ENCODE data around the gene NKIRAS1.

DNA sequence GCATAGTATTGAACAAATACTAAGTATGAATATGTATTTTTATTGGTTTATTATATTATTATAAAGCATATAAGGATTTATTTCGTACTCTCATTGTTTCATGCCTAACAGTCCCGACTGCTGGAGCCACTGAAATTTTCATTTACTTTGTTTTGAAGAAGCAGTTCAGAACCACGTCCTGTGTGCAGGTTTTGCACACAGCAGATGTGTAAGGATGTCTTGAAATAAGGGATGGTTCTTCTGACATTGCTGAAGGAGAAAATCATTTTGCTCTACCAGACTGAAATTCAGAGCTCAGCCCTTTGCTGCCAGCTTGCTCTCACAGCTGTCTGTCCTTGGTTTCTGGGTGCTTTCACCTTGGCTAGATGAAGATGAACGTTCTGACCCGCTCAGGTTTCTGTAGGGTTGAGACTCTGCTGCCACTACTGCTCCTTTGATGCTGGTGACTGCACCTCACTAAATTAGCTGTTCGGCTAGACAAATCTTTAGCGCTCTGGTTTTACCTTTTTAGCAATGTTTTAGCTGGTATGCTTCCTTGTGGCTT lies 56.9 kb downstream of the NKIRAS1 start:
- TF ChIP-seq SIN3A (IDR thresholded peaks at IDR 0.05; ENCODE audit: borderline replicate concordance, insufficient read depth, low read length), result no peak
- no peak for TF ChIP-seq TAF1 (IDR thresholded peaks at IDR 0.05; ENCODE audit: borderline replicate concordance, insufficient read depth, low read length)
- TF ChIP-seq, protein P1, sequence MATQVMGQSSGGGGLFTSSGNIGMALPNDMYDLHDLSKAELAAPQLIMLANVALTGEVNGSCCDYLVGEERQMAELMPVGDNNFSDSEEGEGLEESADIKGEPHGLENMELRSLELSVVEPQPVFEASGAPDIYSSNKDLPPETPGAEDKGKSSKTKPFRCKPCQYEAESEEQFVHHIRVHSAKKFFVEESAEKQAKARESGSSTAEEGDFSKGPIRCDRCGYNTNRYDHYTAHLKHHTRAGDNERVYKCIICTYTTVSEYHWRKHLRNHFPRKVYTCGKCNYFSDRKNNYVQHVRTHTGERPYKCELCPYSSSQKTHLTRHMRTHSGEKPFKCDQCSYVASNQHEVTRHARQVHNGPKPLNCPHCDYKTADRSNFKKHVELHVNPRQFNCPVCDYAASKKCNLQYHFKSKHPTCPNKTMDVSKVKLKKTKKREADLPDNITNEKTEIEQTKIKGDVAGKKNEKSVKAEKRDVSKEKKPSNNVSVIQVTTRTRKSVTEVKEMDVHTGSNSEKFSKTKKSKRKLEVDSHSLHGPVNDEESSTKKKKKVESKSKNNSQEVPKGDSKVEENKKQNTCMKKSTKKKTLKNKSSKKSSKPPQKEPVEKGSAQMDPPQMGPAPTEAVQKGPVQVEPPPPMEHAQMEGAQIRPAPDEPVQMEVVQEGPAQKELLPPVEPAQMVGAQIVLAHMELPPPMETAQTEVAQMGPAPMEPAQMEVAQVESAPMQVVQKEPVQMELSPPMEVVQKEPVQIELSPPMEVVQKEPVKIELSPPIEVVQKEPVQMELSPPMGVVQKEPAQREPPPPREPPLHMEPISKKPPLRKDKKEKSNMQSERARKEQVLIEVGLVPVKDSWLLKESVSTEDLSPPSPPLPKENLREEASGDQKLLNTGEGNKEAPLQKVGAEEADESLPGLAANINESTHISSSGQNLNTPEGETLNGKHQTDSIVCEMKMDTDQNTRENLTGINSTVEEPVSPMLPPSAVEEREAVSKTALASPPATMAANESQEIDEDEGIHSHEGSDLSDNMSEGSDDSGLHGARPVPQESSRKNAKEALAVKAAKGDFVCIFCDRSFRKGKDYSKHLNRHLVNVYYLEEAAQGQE (IDR thresholded peaks at IDR 0.05; ENCODE audit: insufficient read depth in 1 of 2, low read depth in 2 of 2, low read length in 2 of 2), result no peak
- TF ChIP-seq POLR2AphosphoS5 (IDR thresholded peaks at IDR 0.05; ENCODE audit: low read depth, low read length), result no peak

Data from PFSK-1 (cell line).